Measurements from ENCODE around the gene RUVBL2.

Gene RUVBL2

DNA sequence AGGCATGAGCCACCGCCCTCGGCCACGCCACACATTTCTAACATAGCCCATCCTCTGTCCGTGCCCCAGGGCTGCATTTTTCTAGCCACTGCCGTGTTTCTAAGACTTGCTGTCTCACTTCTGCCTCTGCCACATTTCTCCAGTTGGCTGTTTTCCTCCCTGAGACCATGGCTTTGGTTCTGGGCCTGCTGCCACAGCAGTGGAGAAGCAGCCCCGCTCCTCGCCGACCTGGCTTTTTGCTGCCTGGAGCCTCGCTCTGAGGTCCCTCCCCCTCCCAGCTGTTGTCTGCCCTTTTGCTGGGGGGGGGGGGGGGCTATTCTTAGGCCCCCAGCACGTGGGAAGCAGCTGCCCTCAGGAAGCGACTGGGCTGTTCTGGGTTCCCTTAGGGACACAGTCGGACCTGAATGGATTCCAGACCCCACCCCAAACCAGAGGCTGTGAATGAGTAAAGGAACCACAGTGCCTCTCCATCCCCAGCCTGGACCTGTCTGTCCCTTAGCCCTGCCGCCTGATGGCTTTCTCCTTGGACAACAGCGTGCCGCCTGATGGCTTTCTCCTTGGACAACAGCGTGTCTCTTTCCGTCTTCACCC is 3.9 kb upstream of the RUVBL2 start:
- DNase-seq, result no peak

DNA sequence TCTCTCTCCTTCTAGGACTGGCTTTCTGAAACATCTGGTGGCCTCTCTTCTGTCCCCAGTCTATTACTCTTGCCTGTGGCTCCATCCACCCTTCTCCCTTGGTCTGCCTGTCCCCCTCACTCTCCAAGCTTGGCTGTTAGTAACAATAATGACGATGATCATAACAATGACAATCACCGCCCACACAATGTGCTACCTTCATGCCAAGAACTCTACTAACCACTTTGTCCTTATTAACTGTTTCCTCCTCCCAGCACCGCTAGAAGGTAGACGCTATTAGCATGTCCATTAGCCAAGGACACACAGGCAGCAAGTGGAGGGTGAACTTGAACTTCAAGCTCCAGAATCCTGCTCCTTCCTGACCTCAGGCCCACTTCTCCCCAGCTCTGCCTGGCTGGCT is 3.3 kb upstream of the RUVBL2 start:
- DNase-seq, result no peak

DNA sequence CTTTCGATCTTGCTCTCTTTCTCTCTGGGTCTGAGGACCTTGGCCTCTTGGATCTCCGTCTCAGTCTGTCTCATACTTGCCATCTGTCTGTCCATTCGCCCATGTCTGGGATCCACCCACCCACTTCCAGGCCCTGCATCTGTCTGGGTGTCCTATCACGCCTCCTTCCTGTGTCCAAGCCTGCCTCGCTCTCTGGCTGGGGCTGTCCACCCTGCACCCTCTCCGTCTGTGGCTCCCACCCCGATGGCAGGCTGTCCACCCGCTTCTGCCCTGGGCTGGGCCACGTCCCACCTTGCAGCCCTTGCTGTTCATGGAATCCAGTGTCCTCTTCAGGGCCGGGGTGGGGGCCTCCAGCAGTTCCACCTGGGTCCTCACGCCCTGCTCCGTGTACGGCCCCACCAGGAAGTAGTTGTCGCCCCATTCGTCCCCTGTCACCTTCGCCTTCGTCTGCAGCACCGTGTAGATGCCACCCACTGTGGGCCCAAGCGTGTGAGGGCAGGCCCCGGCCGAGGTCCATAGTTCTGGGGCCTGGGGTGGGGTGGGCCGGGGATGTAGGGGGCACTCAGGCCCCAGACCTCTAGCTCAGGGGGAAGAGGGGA is 2.6 kb upstream of the RUVBL2 start:
- DNase-seq, result no peak

DNA sequence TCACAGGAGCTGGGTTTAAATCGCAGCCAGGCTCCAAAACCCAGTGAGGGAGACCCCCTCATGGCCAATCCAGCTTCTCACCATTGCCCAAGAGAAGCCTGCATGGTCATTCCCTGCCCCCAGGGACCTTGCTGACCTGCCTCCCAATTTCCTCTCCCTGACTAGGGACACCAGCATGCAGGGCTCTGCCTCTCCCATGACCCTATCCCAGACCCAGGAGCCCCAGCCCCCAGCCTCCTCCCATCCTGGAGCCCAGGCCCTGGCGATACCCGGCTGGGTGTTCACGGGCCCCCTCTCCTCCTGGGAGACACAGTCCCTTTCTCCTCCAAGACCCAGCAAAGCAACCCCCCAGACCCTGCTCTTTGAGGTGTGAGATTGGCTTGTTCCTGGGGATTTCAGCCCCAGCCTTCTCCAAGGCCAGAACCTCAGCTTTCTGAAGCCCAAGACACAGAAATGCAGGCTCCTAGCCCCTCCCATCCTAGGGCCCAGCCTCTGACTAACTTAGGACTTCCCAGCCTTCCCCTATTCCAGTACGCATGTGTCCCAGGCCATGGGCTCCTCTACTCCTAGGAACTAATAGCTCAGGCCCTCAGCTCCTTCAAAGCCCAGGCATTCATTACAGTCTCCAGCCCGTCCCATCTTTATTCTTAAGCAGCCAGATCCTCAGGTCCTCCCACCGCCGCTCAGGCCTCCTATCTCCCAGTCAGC is 1.7 kb upstream of the RUVBL2 start:
- no peak for DNase-seq

DNA sequence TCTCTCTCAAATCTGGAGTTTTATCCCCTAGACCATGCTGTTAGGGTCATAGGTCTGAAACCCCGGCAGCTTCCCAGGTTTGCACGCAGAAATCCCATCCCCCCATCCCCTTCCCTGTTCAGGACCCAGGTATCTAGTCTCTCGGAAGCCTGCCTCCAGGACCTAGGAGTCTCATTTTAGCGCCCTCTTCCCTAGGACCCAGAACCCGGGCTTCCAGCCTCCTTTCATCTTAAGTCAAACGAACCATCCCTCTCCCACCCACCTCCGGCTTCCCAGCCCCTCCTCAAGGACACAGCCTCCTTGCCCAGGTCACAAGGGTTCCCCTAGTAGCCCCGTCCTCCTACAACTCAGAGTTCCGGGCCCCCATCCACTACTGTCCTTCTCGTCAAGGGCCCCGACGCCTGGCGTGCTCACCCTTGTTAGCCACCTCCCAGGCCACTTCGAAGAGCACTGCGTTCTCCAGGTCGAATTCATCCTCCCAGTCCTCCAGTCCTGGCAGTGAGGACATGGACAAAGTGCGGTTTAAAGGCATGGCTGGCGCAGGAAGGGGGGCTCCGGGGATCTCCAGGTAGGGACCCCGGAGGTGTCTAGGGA is 1.0 kb upstream of the RUVBL2 start:
- DNase-seq, result no peak

DNA sequence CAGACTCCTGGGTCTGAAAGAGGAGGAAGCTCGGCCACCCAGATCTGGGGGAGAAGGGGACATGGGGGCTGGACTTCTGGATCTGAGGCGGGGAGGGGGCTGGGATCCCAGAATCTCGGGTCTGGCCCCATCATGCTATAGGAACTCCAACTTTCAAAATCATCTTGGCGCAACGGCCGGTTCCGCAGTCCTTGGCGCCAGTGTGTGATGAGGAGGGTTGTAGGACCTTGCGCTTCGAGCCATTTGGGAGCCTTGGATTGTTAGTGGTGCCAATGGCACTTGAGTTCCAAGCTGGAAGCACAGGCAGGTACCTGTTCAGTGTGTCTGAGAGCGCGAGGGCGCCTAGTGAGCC is 324 bp downstream of the RUVBL2 start:
- DNase-seq, result no peak

DNA sequence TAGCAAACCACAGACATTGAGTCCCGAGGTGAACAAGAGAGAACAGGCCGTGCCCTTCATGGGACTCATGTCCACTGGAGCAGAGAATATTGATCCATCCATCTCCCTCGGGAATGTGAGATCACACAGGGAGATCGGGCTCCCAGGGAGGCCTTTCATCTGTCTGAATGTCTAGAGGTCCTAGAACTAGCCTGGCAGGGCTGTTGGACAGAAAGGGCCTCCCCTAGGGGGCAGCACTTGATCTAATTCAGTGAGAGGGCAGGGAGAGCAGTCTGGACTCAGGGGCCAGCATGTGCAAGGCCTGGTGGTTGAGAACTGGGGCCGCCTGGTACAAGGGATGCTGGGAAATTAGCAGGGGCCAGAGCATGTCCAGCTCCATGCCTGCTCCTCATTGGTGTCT is 4.3 kb downstream of the RUVBL2 start:
- DNase-seq, result peak; percentile 52

DNA sequence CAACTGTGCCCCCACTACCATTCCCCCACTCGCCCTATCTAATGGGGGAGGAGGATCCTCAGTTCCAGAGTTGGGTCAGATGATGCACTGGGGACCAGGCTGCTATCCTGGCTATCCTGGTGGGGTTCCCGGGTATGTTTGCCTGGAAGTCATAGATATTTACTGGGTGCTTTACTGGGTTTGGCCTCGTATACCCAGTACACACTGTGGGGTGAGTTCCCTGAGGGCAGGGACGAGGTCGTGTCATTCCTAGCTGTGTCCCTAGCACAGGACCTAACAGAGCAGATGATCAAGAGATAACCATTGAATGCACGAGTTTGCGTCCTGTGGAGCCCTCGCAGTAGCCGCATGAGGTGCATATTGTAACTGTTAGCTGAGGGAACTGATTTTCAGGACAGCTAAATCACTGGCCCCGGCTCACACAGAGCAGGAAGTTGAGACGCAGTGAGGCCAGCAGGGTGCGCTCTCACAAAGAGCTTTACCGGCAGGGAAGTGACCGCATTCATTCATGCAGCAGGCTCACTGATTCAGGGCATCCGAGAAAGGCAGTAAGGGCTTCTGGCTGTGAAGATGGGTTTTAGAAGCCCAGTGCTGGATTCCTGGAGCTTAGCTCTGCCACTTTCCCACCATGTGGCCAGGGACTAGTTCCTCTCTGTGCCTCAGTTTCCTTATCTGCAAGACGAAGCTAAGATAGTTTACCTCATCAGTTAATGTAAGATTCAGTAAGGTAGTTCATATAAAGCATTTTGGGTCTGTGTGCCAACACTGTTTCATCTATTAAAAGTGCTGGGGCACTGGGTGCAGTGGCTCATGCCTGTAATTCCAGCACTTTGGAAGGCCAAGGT is 6.0 kb downstream of the RUVBL2 start:
- peak; percentile 68 for DNase-seq

DNA sequence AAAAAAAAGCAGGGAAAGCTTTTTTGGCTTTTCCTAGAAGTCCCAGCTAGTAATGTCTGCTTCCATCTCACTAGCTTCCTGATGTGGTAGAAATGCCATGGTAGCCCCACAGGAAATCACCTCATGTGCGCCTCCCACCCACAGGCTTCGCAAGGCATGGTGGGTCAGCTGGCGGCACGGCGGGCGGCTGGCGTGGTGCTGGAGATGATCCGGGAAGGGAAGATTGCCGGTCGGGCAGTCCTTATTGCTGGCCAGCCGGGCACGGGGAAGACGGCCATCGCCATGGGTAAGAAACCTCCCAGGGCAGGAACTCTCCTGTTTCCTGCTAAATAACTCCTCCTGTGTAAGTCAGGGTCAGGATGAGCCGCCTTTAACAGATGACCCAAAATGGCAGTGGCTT is 10.4 kb downstream of the RUVBL2 start:
- DNase-seq, result no peak

DNA sequence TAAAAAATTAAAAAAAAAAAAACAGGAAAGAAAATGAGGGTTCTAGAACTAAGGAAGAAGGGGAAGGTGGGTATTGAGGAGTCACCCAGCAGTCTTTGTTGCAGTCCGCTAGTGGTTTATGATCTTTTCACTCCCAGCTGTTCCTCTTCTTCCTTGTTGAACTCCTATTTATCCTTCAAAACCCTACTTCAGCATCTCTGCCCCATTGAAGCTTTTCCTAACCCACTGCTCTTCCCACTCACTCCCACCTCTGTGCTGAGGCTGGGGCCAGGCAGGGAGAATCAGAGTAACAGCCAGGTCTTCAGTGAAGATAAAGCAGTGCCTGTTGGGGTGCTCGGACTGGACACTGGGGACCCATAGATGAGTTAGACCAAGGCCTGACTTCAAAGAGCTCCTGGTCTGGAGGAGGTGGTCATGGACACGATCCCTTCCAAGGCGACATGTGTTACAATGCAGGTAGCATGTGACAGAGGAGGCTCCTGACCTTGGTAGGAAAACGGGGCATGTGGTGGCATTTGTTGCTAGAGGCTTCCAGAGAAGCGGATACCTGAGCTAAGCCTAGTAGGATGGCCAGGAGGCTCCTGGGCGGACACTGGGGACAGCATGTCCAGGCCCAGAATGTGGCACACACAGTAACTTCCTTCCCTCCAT is 11.4 kb downstream of the RUVBL2 start:
- DNase-seq, result no peak

- DNase-seq, result no peak
These were observed 13.2 kb downstream of the RUVBL2 start for GRCh38 chr19:49006905-49007304.

GRCh38 chr19:49009828-49010227 is 16.1 kb downstream of the RUVBL2 start:
- DNase-seq, result no peak

GRCh38 chr19:49010453-49010852 is 16.8 kb downstream of the RUVBL2 start:
- no peak for DNase-seq

DNA sequence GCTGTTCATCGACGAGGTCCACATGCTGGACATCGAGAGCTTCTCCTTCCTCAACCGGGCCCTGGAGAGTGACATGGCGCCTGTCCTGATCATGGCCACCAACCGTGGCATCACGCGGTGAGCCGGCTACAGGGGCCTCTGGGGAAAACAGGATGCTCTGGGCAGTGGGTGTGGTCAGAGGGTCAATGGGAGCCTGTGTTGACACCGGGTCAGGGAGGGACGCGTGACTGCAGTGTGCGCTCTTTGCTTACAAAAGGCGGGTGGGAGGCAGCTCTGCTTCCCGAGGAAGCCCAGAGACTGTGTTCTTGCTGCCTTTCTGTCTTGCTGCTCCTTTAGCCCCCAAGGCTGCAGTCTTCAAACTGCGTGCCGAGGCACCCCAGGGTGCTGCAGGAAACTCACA is 17.5 kb downstream of the RUVBL2 start:
- DNase-seq, result no peak

DNA sequence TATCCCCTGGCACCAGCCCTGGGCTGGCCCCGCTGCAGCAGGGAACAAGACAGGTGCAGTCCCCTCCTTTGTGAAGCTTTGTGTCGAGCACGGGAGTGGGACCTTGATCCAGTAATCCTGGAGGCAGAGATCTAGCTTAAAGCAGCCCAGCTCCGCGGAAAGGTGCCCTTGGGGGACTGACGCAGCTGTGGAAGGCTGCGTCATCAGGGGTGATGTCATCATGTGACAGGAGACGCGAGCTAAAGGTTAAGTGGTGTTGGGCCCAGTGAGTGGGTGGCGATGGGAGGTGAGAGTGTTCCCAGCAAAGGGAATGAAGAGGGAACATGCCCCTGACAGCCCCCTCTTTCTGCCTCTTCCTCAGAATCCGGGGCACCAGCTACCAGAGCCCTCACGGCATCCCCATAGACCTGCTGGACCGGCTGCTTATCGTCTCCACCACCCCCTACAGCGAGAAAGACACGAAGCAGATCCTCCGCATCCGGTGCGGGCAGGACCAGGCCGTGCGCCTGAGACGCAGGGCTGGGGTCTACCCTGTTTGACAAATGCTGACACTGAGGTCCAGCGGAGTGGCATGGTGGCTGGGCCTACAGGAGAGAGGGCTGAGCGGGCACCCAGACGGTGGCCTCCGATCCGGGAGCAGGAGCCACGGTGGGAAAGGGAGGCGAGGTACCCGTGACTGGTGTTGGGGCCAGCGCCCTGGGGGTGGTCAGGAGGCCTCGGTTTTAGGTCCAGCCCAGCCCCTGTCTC is 20.6 kb downstream of the RUVBL2 start:
- DNase-seq, result no peak

- no peak for DNase-seq
These were observed 21.2 kb downstream of the RUVBL2 start for GRCh38 chr19:49014870-49015255.

DNA sequence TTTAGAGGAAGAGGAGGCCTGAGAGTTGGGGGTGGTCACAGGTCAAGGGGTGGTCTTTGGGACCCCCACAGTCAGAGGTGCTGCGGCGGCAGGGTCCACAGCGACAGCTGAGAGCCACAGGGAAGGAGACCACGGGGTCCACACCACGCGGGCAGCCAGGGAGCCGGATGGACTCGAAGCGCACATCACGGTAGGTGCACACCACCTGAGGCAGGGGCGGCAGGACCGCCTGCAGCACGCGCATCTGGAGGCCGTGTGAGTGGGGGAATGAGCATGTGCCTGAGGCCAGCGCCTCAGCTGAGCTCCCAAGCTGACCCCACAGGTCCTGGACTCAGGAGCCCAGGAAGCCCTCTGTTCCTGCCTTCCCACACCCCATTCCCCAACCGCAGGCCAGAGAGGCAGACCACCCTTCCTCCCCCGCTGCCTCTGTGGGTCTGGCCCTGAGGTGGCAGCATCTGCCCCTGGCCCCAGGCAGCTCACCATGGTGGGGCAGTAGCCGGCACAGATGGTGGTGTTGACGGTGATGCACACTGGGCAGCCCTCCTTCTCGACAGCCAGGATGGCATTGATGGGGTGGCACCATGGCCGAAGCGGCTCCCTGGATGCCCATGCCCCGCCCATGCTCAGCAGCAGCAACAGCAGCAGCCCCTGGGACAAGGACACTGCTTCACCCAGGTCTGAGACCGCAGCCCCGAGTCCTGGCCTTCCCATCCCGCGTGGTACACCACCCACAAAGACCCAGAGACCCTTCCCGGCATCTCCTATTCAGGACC is 22.6 kb downstream of the RUVBL2 start:
- no peak for DNase-seq

- no peak for DNase-seq
These were observed 23.5 kb downstream of the RUVBL2 start, which contains the start of gene LHB for GRCh38 chr19:49017041-49017665. TSS of gene LHB (minus strand) at chr19:49017091. CDS start at chr19:49017081, 10 bp downstream.

DNA sequence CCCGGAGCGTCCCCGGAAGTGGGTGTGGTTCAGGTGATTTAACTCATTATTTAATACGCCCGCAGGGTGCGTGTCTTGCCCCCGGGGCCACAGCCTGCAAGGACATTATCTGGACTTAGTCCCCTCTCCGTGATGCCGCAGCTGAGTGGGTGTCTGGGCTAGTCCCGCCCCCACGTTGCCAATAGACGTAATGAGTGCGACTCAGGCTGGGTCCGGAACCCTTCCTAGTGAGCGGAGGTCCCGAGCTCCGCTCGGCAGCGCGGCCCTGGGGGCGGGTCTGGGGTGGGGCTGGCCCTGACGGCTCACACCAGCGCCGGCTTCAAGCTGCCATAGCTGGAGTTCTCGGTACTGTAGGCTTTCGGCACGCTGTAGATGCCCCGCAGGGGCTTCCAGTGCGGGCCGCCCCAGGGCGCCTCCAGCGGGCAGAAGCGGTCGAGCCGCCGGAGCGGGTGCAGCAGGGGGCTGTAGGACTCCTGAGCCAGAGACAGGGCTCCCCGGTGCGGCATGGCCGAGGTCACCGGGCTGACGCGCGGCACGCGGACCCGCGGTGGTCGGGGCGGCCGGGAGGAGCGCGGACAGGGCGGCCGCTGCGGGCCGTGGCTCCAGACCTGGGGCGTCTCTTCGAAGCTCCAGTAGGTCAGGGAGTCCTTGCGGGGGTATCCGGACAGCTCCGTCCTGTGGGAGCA is 24.1 kb downstream of the RUVBL2 start:
- DNase-seq, result peak; percentile 68
